HepG2 (cell line): ENCODE results near the gene METRNL. TPM values are rescaled to one million over a fixed set of nuclear protein-coding genes. Genes with fewer than 3 reads are reported as not detected.
A peak's percentile ranks its signal among the peaks of the same experiment; 100 is the strongest.

Experiments
- AHR ChIP-seq: IDR thresholded peaks from 2 replicates; pipeline ENCODE4 v1.6.1; 2018; ENCODE audit warnings: missing genetic modification reagents, missing compliant biosample characterization
- BCL6 ChIP-seq: IDR thresholded peaks from 2 replicates; pipeline ENCODE4 v1.6.1; 2016; ENCODE audit warnings: missing genetic modification reagents, missing compliant biosample characterization
- CCDC6 ChIP-seq: sonication (generic); formaldehyde crosslinking; IDR thresholded peaks from 2 replicates; pipeline ENCODE4 v1.8.1; 2022; ENCODE audit warnings: mild to moderate bottlenecking, missing genetic modification reagents, moderate library complexity
- ELF1 ChIP-seq: sonication (generic); formaldehyde crosslinking; IDR thresholded peaks from 2 replicates; pipeline ENCODE4 v1.4.0; 2020; ENCODE audit warnings: missing genetic modification reagents
- EP300 ChIP-seq, 3 experiments: sonication (generic) in 1 of 3; formaldehyde crosslinking in 1 of 3; IDR thresholded peaks; 2 replicates each; pipeline versions ENCODE4 v1.5.1 to v1.6.1; 2011 to 2020; ENCODE audit warnings: low read depth in 2 of 3, low read length in 2 of 3, borderline replicate concordance in 1 of 3, improper control_type of control experiment in 1 of 3, mild to moderate bottlenecking in 1 of 3, missing genetic modification reagents in 1 of 3, moderate library complexity in 1 of 3
- HDAC1 ChIP-seq: sonication (generic); formaldehyde crosslinking; IDR thresholded peaks from 2 replicates; pipeline ENCODE4 v1.5.1; 2020; ENCODE audit warnings: mild to moderate bottlenecking, missing genetic modification reagents
- NFIC ChIP-seq: IDR thresholded peaks from 2 replicates; pipeline ENCODE4 v1.6.1; 2012; ENCODE audit warnings: mild to moderate bottlenecking, low read length, inconsistent platforms
- NFYB ChIP-seq: sonication (generic); formaldehyde crosslinking; IDR thresholded peaks from 2 replicates; pipeline ENCODE4 v1.4.0; 2020; ENCODE audit warnings: missing genetic modification reagents
- PAWR ChIP-seq: sonication (generic); formaldehyde crosslinking; IDR thresholded peaks from 2 replicates; pipeline ENCODE4 v1.4.0; 2020; ENCODE audit warnings: missing genetic modification reagents, mild to moderate bottlenecking, borderline replicate concordance
- PLRG1 ChIP-seq: fragments of 450-650 bp; conservative IDR thresholded peaks from 2 replicates; pipeline ENCODE4 v1.6.1; 2016
- POLR2AphosphoS5 ChIP-seq: IDR thresholded peaks from 2 replicates; pipeline ENCODE4 v1.6.1; 2012; ENCODE audit warnings: low read depth, low read length
- PRDM4 ChIP-seq: sonication (generic); formaldehyde crosslinking; IDR thresholded peaks from 2 replicates; pipeline ENCODE4 v1.9.0; 2021; ENCODE audit warnings: missing genetic modification reagents, borderline replicate concordance
- RFXANK ChIP-seq: IDR thresholded peaks from 2 replicates; pipeline ENCODE4 v1.6.1; 2016
- SMAD9 ChIP-seq: sonication (generic); formaldehyde crosslinking; IDR thresholded peaks from 2 replicates; pipeline ENCODE4 v1.5.1; 2020; ENCODE audit warnings: mild to moderate bottlenecking, missing genetic modification reagents
- SMARCC2 ChIP-seq: fragments of 450-650 bp; IDR thresholded peaks from 2 replicates; pipeline ENCODE4 v1.6.1; 2017; ENCODE audit warnings: antibody characterized with exemption, mild to moderate bottlenecking
- SP4 ChIP-seq: sonication (generic); formaldehyde crosslinking; IDR thresholded peaks from 2 replicates; pipeline ENCODE4 v1.8.1; 2023; ENCODE audit warnings: mild to moderate bottlenecking, missing genetic modification reagents
- TCF7 ChIP-seq: sonication (generic); IDR thresholded peaks from 2 replicates; pipeline ENCODE4 v1.6.1; 2016; ENCODE audit warnings: antibody characterized with exemption, low read depth
- TEAD3 ChIP-seq: optimal IDR thresholded peaks from 2 replicates; pipeline ENCODE3; 2016; ENCODE audit warnings: borderline replicate concordance
- ZFP36L1 ChIP-seq: sonication (generic); formaldehyde crosslinking; IDR thresholded peaks from 2 replicates; pipeline ENCODE4 v1.8.0; 2022; ENCODE audit warnings: mild to moderate bottlenecking, missing genetic modification reagents, moderate library complexity
- ZNF230 ChIP-seq: sonication (generic); formaldehyde crosslinking; IDR thresholded peaks from 2 replicates; pipeline ENCODE4 v1.4.0; 2020; ENCODE audit warnings: mild to moderate bottlenecking, missing genetic modification reagents
- ZNF235 ChIP-seq: sonication (generic); formaldehyde crosslinking; IDR thresholded peaks from 2 replicates; pipeline ENCODE4 v1.8.1; 2023; ENCODE audit warnings: mild to moderate bottlenecking, missing genetic modification reagents, borderline replicate concordance
- ZNF317 ChIP-seq: sonication (generic); formaldehyde crosslinking; IDR thresholded peaks from 2 replicates; pipeline ENCODE4 v1.5.0; 2020; ENCODE audit warnings: mild to moderate bottlenecking, missing genetic modification reagents
- ZNF367 ChIP-seq: sonication (generic); formaldehyde crosslinking; IDR thresholded peaks from 2 replicates; pipeline ENCODE4 v1.4.0; 2020; ENCODE audit warnings: missing genetic modification reagents, borderline replicate concordance
- ZNF567 ChIP-seq: sonication (generic); formaldehyde crosslinking; IDR thresholded peaks from 2 replicates; pipeline ENCODE4 v1.8.1; 2023; ENCODE audit warnings: mild to moderate bottlenecking, missing genetic modification reagents, borderline replicate concordance
- ZNF713 ChIP-seq: sonication (generic); formaldehyde crosslinking; IDR thresholded peaks from 2 replicates; pipeline ENCODE4 v1.4.0; 2020; ENCODE audit warnings: mild to moderate bottlenecking, missing genetic modification reagents
- ZNF749 ChIP-seq: sonication (generic); formaldehyde crosslinking; IDR thresholded peaks from 2 replicates; pipeline ENCODE4 v1.8.0; 2022; ENCODE audit warnings: mild to moderate bottlenecking, missing genetic modification reagents, moderate library complexity, borderline replicate concordance
- polyA plus RNA-seq, 8 experiments: library from polyadenylated mRNA; depleted of rRNA in 3 of 8; stranded (reverse) in 7 of 8; unstranded in 1 of 8; fragments of >200 nt; fragmentation: Illumina TruSeq in 4 of 8; extraction: Trizol in 4 of 8; gene quantifications; 2 replicates each; pipeline versions ENCODE4 v1.2.1 to v1.2.3, GENCODE V29; 2011 to 2016; ENCODE audit warnings: low read depth in 4 of 8, missing spikeins in 1 of 8, mixed read lengths in 1 of 8; ENCODE audit not compliant: insufficient read depth in 1 of 8
- total RNA-seq, 5 experiments: library from RNA; depleted of rRNA; stranded (reverse); fragments of >200 nt; fragmentation: Illumina TruSeq; extraction: Trizol; gene quantifications; 2 replicates each; pipeline ENCODE4 v1.2.3, GENCODE V29; 2016; ENCODE audit warnings: low read depth in 1 of 5
- TF ChIP-seq, protein P1 (sequence below): sonication (generic); formaldehyde crosslinking; IDR thresholded peaks from 2 replicates; pipeline ENCODE4 v1.8.0; 2022; ENCODE audit warnings: mild to moderate bottlenecking, missing genetic modification reagents

The METRNL gene
- total and polyA plus RNA-seq, 2 of the 13 experiments (the other 11 are each of a cell fraction or from before 2014, with no cell fraction given): 0.66 to 0.84 TPM

DNA sequence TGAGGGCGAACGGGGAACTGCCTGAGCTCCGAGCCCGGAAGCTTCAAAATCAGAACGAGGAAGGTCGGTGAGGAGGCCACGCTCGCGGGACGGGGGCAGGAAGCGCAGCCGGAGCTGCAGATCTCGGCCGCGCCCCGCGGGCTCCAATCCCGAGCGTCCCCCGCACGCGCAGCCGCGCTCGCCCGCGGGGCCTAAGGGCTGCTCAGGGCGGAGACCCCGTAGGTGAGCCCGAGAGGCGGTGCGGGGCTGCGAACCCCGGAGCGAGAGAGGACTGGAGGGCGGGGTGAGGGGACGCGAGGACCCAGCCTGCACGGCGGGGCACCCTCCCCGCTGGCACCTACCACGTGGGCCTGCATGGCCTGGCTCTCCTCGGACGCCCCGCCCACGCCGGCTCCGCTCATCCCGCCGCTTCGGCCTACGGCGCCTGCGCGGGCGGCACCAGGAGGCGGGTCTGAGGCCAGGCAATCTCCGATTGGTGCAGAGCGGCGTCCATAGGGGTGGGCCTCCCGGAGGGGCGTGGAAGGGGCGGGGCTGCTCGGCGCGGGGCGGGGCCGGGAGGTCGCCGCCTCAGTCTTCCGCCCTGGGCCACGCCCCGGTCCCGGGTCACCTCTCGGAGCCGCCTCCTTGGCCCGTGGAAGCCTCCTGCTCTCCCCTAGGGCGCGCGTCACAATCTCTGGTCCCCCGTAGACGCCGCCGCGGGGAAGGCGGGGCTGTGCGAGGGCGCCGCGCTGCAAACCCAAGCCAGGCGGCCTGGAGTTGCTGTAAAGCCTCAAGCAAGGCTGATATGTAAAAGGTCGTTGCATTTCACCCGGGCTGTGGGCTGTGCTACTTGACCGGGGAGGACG, 27.8 kb upstream of the METRNL start (continued):
- TF ChIP-seq EP300 (IDR thresholded peaks at IDR 0.05; ENCODE audit: low read depth in 2 of 2, low read length in 2 of 2) (no peak; a peak in 1 of 4 replicates), EP300 (CRISPR knock-in tag; IDR thresholded peaks at IDR 0.05; ENCODE audit: borderline replicate concordance) (no peak; the same call in 1 of the 2 replicates), NFIC (no peak), ZNF749 (CRISPR knock-in tag) (no peak; the same call in 1 of the 2 replicates), ZNF367 (peak; percentile 55; the same call in 1 of the 2 replicates), ZNF317 (CRISPR knock-in tag) (no peak), HDAC1 (CRISPR knock-in tag) (peak; percentile 95), ZNF713 (peak; percentile 81; the same call in 1 of the 2 replicates), TCF7 (no peak), SMARCC2 (no peak), TEAD3 (CRISPR knock-in tag) (peak; percentile 66), PLRG1 (no peak), NFYB (CRISPR knock-in tag) (peak; percentile 84), ZNF235 (CRISPR knock-in tag) (peak; percentile 83), PRDM4 (no peak), AHR (peak; percentile 89), ZFP36L1 (CRISPR knock-in tag) (no peak), POLR2AphosphoS5 (peak; percentile 73), ZNF567 (CRISPR knock-in tag) (peak; percentile 77), SP4 (CRISPR knock-in tag) (peak; percentile 99), SMAD9 (CRISPR knock-in tag) (no peak), RFXANK (CRISPR knock-in tag) (peak; percentile 79; the same call in 1 of the 2 replicates), BCL6 (peak; percentile 57; the same call in 1 of the 2 replicates), ELF1 (CRISPR knock-in tag) (peak; percentile 52; the same call in 1 of the 2 replicates), CCDC6 (CRISPR knock-in tag) (peak; percentile 95; the same call in 1 of the 2 replicates), ZNF230 (CRISPR knock-in tag) (peak; percentile 92), PAWR (CRISPR knock-in tag) (0 out of 2 replicates have a peak, but pooled peaks have one; percentile 72)
- TF ChIP-seq, protein P1, sequence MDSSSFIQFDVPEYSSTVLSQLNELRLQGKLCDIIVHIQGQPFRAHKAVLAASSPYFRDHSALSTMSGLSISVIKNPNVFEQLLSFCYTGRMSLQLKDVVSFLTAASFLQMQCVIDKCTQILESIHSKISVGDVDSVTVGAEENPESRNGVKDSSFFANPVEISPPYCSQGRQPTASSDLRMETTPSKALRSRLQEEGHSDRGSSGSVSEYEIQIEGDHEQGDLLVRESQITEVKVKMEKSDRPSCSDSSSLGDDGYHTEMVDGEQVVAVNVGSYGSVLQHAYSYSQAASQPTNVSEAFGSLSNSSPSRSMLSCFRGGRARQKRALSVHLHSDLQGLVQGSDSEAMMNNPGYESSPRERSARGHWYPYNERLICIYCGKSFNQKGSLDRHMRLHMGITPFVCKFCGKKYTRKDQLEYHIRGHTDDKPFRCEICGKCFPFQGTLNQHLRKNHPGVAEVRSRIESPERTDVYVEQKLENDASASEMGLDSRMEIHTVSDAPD (CRISPR knock-in tag): peak; percentile 88
